Caco-2 (cell line): ENCODE measurements around the gene KCTD5. TPM values are rescaled to one million over a fixed set of nuclear protein-coding genes. Genes with fewer than 3 reads are reported as not detected.
A peak's percentile ranks its signal among the peaks of the same experiment; 100 is the strongest.

Experiments
- BruUV-seq: library from RNA; stranded (reverse); fragments of 400-500 nt; replicated peaks from 2 replicates; lab custom pipeline; 2021; lab: Mats Ljungman, UMichigan
- CTCF ChIA-PET: fragments of 300-600 bp; sonication (Branson Sonifier 250); formaldehyde crosslinking; loops from one replicate; lab custom pipeline; 2022; ENCODE audit warnings: antibody characterized with exemption; lab: Charles Lee
- POLR2A ChIA-PET: fragments of 300-600 bp; sonication (Branson Sonifier 250); formaldehyde crosslinking; loops from one replicate; lab custom pipeline; 2022; ENCODE audit warnings: antibody characterized with exemption; lab: Charles Lee
- DNase-seq, 2 experiments: peaks; one replicate each; pipeline versions ENCODE4 v3.0.0 to v3.0.0-alpha.2; 2020 to 2022
- H3K27me3 ChIP-seq: replicated peaks from 2 replicates; pipeline ENCODE4 v1.6.0; 2011; ENCODE audit warnings: low read length; ENCODE audit not compliant: control insufficient read depth, insufficient read depth
- H3K36me3 ChIP-seq: 2 replicates; pipeline ENCODE4 v1.5.1; 2011; ENCODE audit warnings: low read length; ENCODE audit not compliant: control insufficient read depth, insufficient read depth
- H3K4me1 ChIP-seq: fragments of 250-450 bp; sonication (Bioruptor Pico); 2 replicates; pipeline ENCODE4 v1.5.1; 2020; ENCODE audit warnings: mild to moderate bottlenecking
- H3K4me3 ChIP-seq: 2 replicates; pipeline ENCODE4 v1.5.1; 2011; ENCODE audit warnings: low read depth, mild to moderate bottlenecking, control low read depth, low read length
- H3K9me3 ChIP-seq: fragments of 250-450 bp; sonication (Bioruptor Pico); 2 replicates; pipeline ENCODE4 v1.5.1; 2020; ENCODE audit warnings: mild to moderate bottlenecking, moderate library complexity
- H3K27ac Mint-ChIP-seq: one replicate; pipeline ENCODE4 v1.8.0; 2022; ENCODE audit warnings: mixed read lengths; ENCODE audit not compliant: unreplicated experiment
- H3K27me3 Mint-ChIP-seq: one replicate; pipeline ENCODE4 v1.8.0; 2022; ENCODE audit warnings: mixed read lengths; ENCODE audit not compliant: insufficient read depth, unreplicated experiment
- H3K36me3 Mint-ChIP-seq: one replicate; pipeline ENCODE4 v1.8.0; 2022; ENCODE audit warnings: mild to moderate bottlenecking, mixed read lengths; ENCODE audit not compliant: insufficient read depth, unreplicated experiment
- H3K4me1 Mint-ChIP-seq: one replicate; pipeline ENCODE4 v1.8.0; 2022; ENCODE audit warnings: low read depth, mixed read lengths; ENCODE audit not compliant: unreplicated experiment
- H3K4me3 Mint-ChIP-seq: one replicate; pipeline ENCODE4 v1.8.0; 2022; ENCODE audit warnings: mild to moderate bottlenecking, moderate library complexity, mixed read lengths; ENCODE audit not compliant: unreplicated experiment
- H3K9me3 Mint-ChIP-seq: one replicate; pipeline ENCODE4 v1.8.0; 2022; ENCODE audit warnings: mixed read lengths; ENCODE audit not compliant: unreplicated experiment
- CTCF ChIP-seq, 2 experiments: fragments of 200-600 bp in 1 of 2; IDR thresholded peaks; 1 replicate in 1 of 2; 2 replicates in 1 of 2; pipeline versions ENCODE4 v1.5.1 to v1.8.0; 2011 to 2022; ENCODE audit warnings: antibody characterized with exemption in 1 of 2, control low read depth in 1 of 2, inconsistent platforms in 1 of 2, low read depth in 1 of 2, low read length in 1 of 2, mild to moderate bottlenecking in 1 of 2, moderate library complexity in 1 of 2; ENCODE audit not compliant: insufficient read depth in 1 of 2, severe bottlenecking in 1 of 2, unreplicated experiment in 1 of 2
- intact Hi-C: fragments of 100-400 bp; cut with micrococcal nuclease; formaldehyde crosslinking; loops from one replicate; pipeline ENCODE4 v1.10.0; 2022; ENCODE audit not compliant: unreplicated experiment
- total RNA-seq: library from RNA; stranded (reverse); gene quantifications from 2 replicates; pipeline ENCODE4 v1.2.3, GENCODE V29; 2022

Gene KCTD5
- total RNA-seq, 1 experiment from 2014 or later: 30.4 TPM

GRCh38 chr16:2716948-2717347 lies 34.6 kb downstream of the KCTD5 start:
- Mint-ChIP-seq H3K27me3 (peaks cover 3% of the 10 kb centered on the region), H3K36me3 (peaks cover 6% of the 10 kb centered on the region), H3K27ac (no peak overlapping the region), H3K4me3 (no peak overlapping the region), H3K4me1 (no peaks in the 10 kb centered on the region), H3K9me3 (no peaks in the 10 kb centered on the region)
- Histone ChIP-seq H3K27me3 (no peaks in the 10 kb centered on the region), H3K4me1 (peaks cover 25% of the 10 kb centered on the region), H3K36me3 (no peaks in the 10 kb centered on the region), H3K9me3 (no peaks in the 10 kb centered on the region), H3K4me3 (no peak overlapping the region)
- BruUV-seq: no TSS peak
- CTCF ChIA-PET: no interaction called here
- intact Hi-C loops: no loop called here
- no peak for TF ChIP-seq CTCF (IDR thresholded peaks at IDR 0.05; ENCODE audit: insufficient read depth in 1 of 2, low read depth in 1 of 2, low read length in 1 of 2, severe bottlenecking in 1 of 2, unreplicated experiment in 1 of 2)
- POLR2A ChIA-PET: no interaction called here
- no peak for DNase-seq

- Histone ChIP-seq H3K36me3 (no peaks in the 10 kb centered on the region), H3K4me3 (no peak overlapping the region), H3K27me3 (no peaks in the 10 kb centered on the region), H3K4me1 (peaks cover 25% of the 10 kb centered on the region), H3K9me3 (no peaks in the 10 kb centered on the region)
- no peak for TF ChIP-seq CTCF (IDR thresholded peaks at IDR 0.05; ENCODE audit: insufficient read depth in 1 of 2, low read depth in 1 of 2, low read length in 1 of 2, severe bottlenecking in 1 of 2, unreplicated experiment in 1 of 2)
- Mint-ChIP-seq H3K27me3 (peaks cover 3% of the 10 kb centered on the region), H3K4me3 (no peak overlapping the region), H3K4me1 (no peaks in the 10 kb centered on the region), H3K36me3 (peaks cover 5% of the 10 kb centered on the region), H3K27ac (no peak overlapping the region), H3K9me3 (no peaks in the 10 kb centered on the region)
- ChIA-PET CTCF (no interaction called here), POLR2A (no interaction called here)
- intact Hi-C loops: no loop called here
- DNase-seq: no peak
- BruUV-seq: no TSS peak
These were observed 35.3 kb downstream of the KCTD5 start for GRCh38 chr16:2717383-2718263.

- no peaks in the 10 kb centered on the region for H3K9me3 ChIP-seq
- peak; percentile 64 to 71 for DNase-seq
- CTCF ChIA-PET: interaction anchor here (0.7 to 0.8 kb wide), 2 partner anchors 37 to 59 kb away, joined by 3 read pairs; partner anchors contain the start of gene KCTD5
These were observed 37.2 kb downstream of the KCTD5 start for GRCh38 chr16:2719328-2720063.

More at GRCh38 chr16:2719328-2720063, 37.2 kb downstream of the KCTD5 start:
- no peaks in the 10 kb centered on the region for H3K27me3 ChIP-seq
- intact Hi-C loops: no loop called here
- Mint-ChIP-seq H3K27me3 (peaks cover 6% of the 10 kb centered on the region), H3K9me3 (no peaks in the 10 kb centered on the region), H3K27ac (no peak overlapping the region), H3K36me3 (no peaks in the 10 kb centered on the region), H3K4me3 (peak overlapping the region; percentile 70), H3K4me1 (no peaks in the 10 kb centered on the region)
- no peaks in the 10 kb centered on the region for H3K36me3 ChIP-seq
- POLR2A ChIA-PET: no interaction called here
- no TSS peak for BruUV-seq
- H3K4me3 ChIP-seq: no peak overlapping the region
- TF ChIP-seq CTCF (IDR thresholded peaks at IDR 0.05; ENCODE audit: insufficient read depth in 1 of 2, low read depth in 1 of 2, low read length in 1 of 2, severe bottlenecking in 1 of 2, unreplicated experiment in 1 of 2): no peak
- peaks cover 25% of the 10 kb centered on the region for H3K4me1 ChIP-seq
